ENCODE measurements around the gene CFAP100. TPM values are rescaled to one million over a fixed set of nuclear protein-coding genes. Genes with fewer than 3 reads are reported as not detected.

The CFAP100 gene
- total RNA-seq, 1 experiment from 2014 or later, result not detected

DNA sequence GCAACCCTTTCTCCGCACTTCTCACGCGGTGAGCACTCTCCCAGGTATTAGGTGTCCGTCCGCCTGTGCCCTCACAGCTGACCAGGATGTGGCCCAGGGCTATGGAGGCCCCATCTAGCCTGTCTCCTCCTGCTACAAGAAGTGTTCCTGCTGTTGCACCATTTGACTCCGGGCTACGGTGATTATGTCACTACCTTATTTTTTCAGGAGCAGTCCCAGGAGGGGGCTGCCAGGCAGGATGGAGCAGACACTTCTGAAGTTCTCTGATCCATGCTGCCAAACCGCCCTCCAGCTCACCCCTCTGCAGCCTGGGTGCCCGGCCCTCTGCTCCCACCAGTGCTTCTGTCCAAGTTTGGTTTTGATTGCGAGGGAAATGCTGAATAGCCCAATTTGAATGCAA is 44.0 kb downstream of the CFAP100 start:
- H3K4me3 ChIP-seq, result no peak overlapping the region
- H3K27me3 ChIP-seq, result no peaks in the 10 kb centered on the region
- DNase-seq, result no peak
- H3K36me3 ChIP-seq, result peaks cover 15% of the 10 kb centered on the region
- no peaks in the 10 kb centered on the region for H3K9me3 ChIP-seq

DNA sequence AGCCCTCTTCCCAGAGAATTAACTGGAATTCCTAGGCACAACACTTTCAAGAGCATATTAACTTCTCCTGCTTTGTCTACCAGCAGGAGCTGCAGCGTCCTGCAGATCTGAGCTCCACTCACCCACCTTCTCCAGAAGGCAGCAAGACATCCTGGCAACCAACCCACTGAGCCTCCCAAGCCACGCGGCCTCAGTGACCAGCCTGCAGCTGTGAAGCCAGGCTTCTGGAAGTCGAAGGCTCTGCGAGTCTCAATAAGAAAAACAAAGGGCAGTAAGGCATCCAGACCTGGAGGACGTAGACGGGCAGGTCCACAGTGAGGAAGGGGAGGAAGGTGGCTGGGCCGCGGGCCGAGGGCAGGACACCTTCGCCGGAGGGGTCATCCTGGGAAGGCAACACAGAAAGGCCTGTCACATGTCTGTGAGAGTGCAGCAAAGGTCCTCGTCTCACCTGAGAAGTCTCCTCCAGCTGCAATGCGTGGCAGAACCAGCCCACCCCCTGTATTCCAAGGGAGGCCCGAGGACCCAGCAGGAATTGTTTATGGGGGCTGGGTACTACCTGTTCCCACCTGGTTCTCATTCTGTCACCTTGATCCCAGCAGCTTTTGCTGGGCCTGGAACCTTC is 44.7 kb downstream of the CFAP100 start:
- no peaks in the 10 kb centered on the region for H3K9me3 ChIP-seq
- no peak for DNase-seq
- no peaks in the 10 kb centered on the region for H3K27me3 ChIP-seq
- H3K36me3 ChIP-seq, result peaks cover 15% of the 10 kb centered on the region
- no peak overlapping the region for H3K4me3 ChIP-seq

DNA sequence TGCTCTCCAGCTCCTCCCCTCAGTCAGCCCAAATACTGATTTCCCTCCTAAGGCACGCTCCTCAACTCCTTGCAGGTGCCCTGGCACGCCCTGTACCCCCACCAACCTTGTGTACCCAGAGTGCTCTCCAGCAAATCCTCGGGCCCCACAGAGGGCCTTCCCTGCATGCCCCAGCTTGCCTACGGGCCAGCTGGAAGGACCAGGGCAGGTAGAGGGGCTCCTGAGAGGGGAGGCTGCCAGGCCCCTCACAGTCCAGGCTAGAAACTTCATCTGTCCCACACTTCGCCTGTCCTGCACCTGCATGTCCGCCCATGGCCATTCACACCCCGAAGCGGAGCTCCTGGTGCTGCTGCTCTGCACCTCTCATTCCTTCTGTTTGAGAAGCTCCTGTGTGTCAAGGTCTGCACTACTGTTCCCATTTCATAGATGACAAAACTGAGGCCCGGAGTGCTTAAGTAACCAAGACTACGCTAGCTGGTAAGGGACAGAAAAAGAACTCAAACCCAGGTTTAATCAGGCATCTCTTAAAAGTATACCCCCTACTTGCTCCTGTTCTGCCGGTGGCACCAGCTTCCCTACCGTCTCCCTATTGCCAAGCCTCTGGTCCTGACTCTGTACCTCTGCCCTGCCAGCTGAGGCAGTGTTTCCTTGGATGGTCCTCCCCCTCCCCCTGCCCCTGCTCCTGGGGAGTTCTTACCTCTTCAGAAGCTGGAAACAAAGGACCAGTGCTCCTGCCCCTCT is 45.4 kb downstream of the CFAP100 start:
- DNase-seq, result no peak

DNA sequence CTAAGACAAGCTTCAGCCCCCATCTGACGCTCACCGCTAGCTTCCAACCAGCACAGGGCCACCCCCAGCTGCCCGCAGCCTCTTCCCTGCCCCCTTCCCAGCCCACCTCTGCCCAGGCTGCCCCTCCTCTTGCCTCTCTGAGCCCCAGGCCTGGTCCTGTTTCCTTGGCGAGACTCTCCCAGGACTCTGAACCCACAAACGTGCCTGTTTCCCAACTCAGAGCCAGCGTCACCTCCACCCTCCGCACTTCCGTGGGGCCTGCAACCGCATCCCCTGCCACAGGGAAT is 45.9 kb downstream of the CFAP100 start:
- H3K4me3 ChIP-seq, result no peak overlapping the region
- H3K9me3 ChIP-seq, result no peaks in the 10 kb centered on the region
- H3K27me3 ChIP-seq, result no peaks in the 10 kb centered on the region
- DNase-seq, result no peak
- H3K36me3 ChIP-seq, result peaks cover 19% of the 10 kb centered on the region

More for the DNA sequence above, 45.4 kb downstream of the CFAP100 start:
- no peak overlapping the region for H3K4me3 ChIP-seq
- no peaks in the 10 kb centered on the region for H3K9me3 ChIP-seq
- H3K36me3 ChIP-seq, result peaks cover 19% of the 10 kb centered on the region
- no peaks in the 10 kb centered on the region for H3K27me3 ChIP-seq

DNA sequence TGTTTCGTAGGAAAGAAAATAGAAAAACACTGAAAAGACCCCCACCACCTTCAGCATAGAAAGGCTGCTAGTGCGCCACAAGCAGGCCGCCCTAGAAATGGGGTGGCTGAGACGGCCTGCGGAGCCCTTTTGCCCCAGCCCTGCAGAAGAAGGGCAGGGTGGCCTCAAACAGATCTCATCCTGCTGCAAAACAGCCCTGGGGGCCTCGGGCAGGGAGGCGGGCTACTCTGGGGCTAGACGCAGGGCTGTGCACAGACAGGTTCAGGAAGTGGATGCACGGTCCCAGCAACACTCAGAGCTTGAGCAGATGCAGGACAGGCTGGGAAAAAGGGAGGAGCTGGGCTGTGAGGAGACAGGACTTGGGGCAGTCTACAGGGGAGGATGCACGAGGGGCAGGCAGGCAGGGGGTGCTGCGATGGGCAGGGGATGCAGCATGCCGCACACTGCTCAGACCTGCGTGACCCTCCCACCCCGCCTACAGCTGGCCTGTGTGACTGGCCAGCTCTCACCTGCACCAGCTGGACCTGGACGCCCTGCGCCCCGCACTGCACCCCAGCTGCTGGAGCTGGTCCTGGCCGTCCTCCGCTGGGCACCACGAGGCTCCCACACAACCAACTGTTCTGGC is 46.7 kb downstream of the CFAP100 start:
- Histone ChIP-seq H3K4me3 (no peak overlapping the region), H3K27me3 (no peaks in the 10 kb centered on the region), H3K36me3 (peaks cover 20% of the 10 kb centered on the region), H3K9me3 (no peaks in the 10 kb centered on the region)
- DNase-seq, result no peak

DNA sequence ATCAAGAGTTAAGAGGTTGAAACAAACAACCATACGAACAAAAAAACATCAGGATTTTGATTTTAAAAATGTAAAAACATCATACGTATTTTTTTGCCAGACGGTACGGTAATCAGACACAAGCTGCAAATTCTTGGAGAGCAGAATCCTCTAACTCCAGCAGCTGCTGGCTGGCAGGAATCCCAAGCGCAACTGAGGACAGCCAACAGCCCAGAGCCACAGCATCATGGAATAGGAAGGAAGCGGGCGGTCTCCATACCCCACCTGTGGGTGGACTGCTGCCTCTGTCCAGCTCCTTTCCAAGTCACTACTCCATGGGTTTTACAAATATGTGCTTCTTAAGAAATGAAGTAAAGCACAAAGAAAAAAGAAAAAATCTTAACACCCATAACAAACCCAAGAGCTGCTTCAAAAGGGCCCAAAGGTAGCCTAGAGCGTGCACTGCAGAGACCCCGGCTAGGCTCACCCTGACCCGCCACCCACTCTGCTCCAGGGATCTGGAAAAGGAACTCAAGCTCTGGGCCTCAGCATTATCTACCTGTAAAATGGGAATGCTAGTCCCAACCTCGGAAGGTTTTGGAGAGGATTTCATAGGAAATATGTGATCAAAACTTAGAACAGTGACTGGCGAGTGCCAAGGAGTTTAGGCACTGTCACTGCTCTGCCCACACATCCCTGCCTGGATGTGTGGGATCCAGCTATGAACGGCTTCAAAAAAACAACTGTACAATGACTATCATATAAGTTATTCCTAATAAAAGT is 47.6 kb downstream of the CFAP100 start:
- H3K36me3 ChIP-seq, result peaks cover 19% of the 10 kb centered on the region
- no peaks in the 10 kb centered on the region for H3K9me3 ChIP-seq
- DNase-seq, result no peak
- H3K27me3 ChIP-seq, result no peaks in the 10 kb centered on the region
- H3K4me3 ChIP-seq, result no peak overlapping the region

DNA sequence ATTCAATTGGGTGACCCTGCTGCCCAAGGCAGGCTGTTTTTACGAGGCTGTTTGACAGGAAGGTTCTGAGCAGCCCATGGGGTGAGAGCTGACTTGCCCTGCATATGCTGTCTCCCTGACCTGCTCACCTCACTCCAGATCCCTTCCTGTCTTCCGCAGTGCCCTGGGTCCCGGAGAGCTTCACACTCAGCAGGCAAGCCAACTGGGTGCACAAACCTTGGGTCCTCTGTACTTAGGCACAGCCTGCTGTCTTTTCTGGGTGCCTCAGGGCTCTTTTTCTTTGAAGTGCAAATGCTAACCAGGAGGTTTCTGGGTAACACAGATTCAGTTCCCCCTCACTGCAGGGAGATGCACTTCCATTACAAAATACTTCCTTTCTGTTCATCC is 48.1 kb downstream of the CFAP100 start:
- no peak overlapping the region for H3K4me3 ChIP-seq
- H3K27me3 ChIP-seq, result no peaks in the 10 kb centered on the region
- H3K36me3 ChIP-seq, result peaks cover 21% of the 10 kb centered on the region
- no peaks in the 10 kb centered on the region for H3K9me3 ChIP-seq
- no peak for DNase-seq

DNA sequence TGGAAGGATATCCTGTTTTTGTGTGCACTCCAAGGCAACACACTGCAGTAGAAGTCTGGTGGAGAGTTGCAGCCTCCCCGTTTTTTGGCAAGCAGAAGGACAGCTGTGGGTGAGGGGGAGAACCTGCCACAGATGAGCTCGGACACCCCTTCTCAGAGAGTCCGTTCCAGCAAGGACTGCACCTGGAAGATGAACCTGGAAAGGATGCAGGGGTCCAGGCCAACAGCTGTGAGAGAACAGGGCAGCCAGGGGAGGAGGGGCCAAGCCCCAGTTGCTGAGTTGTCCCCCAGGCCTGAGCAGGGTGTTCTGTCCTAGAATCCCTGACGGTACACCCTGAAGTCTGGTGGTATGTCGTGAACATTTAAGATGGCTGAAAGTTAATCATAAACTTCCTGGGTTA is 50.8 kb downstream of the CFAP100 start:
- Histone ChIP-seq H3K4me3 (no peak overlapping the region), H3K9me3 (no peaks in the 10 kb centered on the region), H3K36me3 (peaks cover 34% of the 10 kb centered on the region), H3K27me3 (no peaks in the 10 kb centered on the region)
- DNase-seq, result no peak

DNA sequence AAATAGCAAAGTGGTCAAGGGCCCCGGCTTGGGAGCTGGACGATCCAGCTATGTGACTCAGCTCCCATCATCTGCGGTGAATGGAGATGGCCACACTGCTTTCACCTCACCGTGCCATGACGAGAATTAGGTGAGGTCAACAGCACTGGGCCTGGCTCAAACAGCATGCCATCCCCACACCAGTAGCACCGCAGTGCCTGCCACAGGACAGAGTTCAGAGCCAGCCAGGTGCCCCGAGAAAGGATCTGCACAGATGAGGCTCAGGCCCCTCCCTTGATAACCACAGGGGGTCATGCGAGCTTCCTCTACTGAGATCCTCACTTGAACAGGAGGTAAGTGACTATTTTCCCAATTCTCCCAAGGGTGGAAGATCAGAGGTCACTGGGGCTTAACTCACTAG is 51.6 kb downstream of the CFAP100 start:
- Histone ChIP-seq H3K36me3 (peaks cover 40% of the 10 kb centered on the region), H3K9me3 (no peaks in the 10 kb centered on the region), H3K27me3 (no peaks in the 10 kb centered on the region), H3K4me3 (no peak overlapping the region)
- no peak for DNase-seq

DNA sequence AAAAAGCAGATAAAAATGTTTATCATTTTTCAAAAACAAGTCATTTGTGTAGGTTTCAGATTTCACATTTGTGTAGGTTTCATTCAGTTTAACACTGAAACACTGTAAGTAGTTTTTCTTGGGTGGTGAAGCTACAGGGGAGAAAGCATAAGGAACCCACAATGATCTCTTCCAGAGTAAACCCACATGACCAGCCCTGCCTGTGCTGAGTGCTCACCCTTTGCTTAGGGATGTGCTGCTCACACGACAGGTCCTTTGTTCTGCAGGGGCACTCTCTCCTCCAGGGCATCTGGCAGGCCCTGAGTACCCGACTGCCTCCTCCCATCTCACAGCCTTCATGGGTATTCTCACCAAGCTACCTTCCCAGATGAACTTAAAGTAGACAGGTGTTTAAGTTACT is 52.1 kb downstream of the CFAP100 start:
- Histone ChIP-seq H3K27me3 (no peaks in the 10 kb centered on the region), H3K36me3 (peaks cover 44% of the 10 kb centered on the region), H3K4me3 (no peak overlapping the region), H3K9me3 (no peaks in the 10 kb centered on the region)
- DNase-seq, result no peak

DNA sequence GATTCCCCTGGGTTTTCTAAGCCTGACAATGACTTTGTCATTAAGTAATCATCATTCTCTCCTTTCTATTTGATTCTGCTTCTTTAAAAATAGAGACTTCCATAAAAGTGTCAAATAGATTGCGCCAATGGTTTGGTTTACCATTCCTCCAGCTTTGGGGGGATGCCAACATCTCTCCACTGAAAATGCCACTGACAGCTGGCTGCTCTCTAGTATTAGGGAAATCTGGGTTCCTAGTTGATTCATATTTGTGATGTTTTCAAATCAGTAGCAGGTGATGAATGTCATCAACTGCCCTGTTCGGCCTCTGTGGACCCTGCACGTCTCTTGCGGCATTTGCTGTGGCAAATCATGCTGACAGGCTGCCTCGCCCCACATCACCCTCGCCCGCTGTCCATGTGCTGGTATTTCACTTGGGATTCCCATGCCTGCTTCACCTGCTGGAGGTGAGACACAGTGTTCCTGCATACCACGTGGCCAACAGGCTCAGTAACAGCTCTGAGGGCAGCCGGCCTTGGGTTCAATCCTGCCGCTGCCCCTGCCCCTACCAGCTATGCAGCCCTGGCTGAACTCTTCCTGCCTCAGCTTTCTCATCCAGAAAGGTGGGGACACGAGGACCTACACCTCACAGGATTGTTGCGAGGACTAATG is 52.9 kb downstream of the CFAP100 start:
- Histone ChIP-seq H3K4me3 (no peak overlapping the region), H3K36me3 (peaks cover 45% of the 10 kb centered on the region), H3K27me3 (no peaks in the 10 kb centered on the region), H3K9me3 (no peaks in the 10 kb centered on the region)
- DNase-seq, result no peak

DNA sequence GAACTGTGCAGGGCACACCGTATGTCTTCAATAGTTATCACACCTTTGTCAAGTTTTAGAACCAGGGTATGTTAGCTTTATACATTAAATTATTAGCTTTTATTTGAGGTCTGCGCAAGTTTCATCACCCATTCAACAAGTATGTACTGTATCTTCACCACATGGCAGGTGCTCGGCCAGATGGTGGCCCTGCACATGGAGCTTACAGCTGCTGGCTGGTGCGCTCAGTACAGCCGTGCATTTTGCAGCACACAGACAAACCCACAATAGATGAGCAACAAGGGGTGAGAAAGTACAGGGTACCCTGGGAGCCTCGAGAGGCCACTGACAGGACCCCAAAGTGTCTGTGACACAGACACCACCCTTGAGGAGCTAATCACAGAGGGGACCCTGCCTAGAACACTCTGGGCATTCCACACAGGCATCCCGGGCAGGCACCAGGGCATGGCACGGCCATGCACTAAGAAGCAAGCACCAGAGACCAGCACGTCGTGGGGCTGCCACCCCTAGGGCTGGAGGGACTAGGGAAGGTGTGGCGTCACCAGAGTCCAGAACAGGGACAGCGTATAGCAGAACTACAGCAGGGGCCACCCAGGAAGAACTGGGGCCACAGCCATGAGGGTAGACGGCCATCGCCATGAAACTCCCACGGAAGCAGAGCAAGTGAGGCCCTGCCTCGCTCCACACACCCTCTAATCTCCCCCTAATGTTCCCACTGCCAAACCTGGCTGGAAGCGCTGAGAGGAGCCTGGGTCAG is 53.6 kb downstream of the CFAP100 start:
- Histone ChIP-seq H3K36me3 (peaks cover 49% of the 10 kb centered on the region), H3K9me3 (no peaks in the 10 kb centered on the region), H3K27me3 (no peaks in the 10 kb centered on the region), H3K4me3 (no peak overlapping the region)
- DNase-seq, result no peak

DNA sequence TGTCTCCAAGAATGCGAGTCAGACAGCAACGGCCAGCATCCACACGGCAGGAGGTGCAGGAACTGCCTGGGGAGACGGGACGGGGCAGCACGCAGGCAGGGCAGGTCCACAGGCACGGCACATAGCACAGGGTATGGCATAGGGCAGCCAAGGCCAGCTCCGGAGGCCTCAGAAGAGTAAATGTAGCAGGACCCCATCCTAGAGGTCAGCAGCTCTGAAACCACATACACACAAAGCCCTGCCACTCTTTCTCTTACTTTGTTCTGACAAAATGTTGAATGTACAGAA is 54.1 kb downstream of the CFAP100 start:
- Histone ChIP-seq H3K4me3 (no peak overlapping the region), H3K27me3 (no peaks in the 10 kb centered on the region), H3K36me3 (peaks cover 46% of the 10 kb centered on the region), H3K9me3 (no peaks in the 10 kb centered on the region)
- no peak for DNase-seq

DNA sequence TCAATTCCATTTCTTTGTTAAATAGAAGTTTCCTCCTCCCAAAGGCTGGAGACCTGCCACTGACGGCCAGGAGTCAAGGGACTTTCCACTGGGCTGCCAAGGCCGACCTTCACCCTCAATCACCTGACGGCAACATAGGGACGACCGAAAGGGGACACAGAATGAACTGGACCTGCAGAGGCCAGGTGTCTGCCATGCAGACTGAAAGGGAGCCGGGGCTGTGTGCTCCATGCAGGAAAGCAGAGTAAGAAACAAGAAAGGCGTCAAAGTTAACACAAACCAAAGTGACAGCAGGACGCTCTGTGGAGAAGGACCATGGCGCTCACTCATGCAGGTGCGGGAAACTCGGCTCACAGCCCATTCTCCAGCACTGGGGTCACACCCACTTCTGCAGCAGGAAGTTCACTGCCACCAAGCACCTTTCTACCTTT is 54.9 kb downstream of the CFAP100 start:
- Histone ChIP-seq H3K9me3 (no peaks in the 10 kb centered on the region), H3K27me3 (no peaks in the 10 kb centered on the region), H3K4me3 (no peak overlapping the region), H3K36me3 (peaks cover 51% of the 10 kb centered on the region)
- no peak for DNase-seq

DNA sequence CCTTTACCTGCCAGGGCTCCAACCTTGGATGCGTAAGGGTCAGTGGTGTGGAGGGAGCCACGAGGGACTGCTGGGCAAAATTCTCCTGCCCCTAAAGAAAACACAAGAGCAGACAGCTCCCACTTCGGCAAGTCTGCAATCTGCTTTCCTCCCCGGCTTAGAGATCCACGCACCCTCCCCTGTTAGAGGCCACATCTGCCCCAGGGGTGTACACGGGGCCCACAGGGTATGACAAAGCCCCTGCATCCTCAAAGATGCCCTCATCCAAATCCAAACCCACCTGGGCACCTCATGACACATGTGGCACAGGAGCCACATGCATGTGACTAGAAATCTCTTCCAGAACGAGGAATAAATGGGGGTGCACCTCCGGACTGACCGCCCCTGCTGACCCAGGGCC is 55.5 kb downstream of the CFAP100 start:
- peaks cover 55% of the 10 kb centered on the region for H3K36me3 ChIP-seq
- H3K9me3 ChIP-seq, result no peaks in the 10 kb centered on the region
- no peak overlapping the region for H3K4me3 ChIP-seq
- no peaks in the 10 kb centered on the region for H3K27me3 ChIP-seq
- DNase-seq, result no peak

DNA sequence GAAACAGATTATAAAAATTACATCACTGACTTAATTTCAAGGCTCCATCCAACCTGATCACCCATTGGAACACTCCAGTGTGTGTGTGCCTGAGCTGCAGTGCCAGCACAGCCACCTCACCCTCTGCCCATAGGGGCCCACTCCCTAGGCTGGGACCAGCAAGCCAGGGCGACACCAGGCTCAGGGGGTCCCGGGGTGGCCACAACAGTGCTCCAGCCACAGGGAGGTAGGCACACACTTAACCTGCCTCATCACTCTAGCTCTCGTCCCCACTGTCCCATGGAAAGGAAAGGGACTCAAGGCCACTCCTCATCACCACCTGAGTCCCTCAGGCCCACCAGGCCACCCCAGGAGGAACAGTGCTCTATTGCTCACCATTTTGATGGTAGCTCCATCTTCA is 56.0 kb downstream of the CFAP100 start:
- Histone ChIP-seq H3K27me3 (no peaks in the 10 kb centered on the region), H3K36me3 (peaks cover 58% of the 10 kb centered on the region), H3K4me3 (no peak overlapping the region), H3K9me3 (no peaks in the 10 kb centered on the region)
- no peak for DNase-seq

Measured in MG63 (cell line).